A673 (cell line): ENCODE measurements around the gene NAGK.
"Not testable (repeated sequence)": the region's sequence is repeated elsewhere in the genome, so short reads cannot be mapped to it uniquely, and the experiment has no call there.

ENCODE experiments used
- CTCF ChIP-seq: fragments of 300-800, 200-600 bp; sonication (generic); conservative IDR thresholded peaks from 2 replicates; pipeline ENCODE4 v1.5.1; 2017; ENCODE audit warnings: low read depth, mild to moderate bottlenecking, antibody characterized with exemption, low read length, moderate library complexity, mixed read lengths
- EZH2 ChIP-seq: fragments of 200-600 bp; sonication (generic); IDR thresholded peaks from 2 replicates; pipeline ENCODE4 v1.6.1; 2017; ENCODE audit warnings: borderline replicate concordance, low read depth, mild to moderate bottlenecking, mixed read lengths, antibody characterized with exemption, low read length; ENCODE audit not compliant: poor library complexity, severe bottlenecking

- TF ChIP-seq CTCF, EZH2: not testable (repeated sequence)
Measured at GRCh38 chr2:71092491-71093260, 24.2 kb downstream of the NAGK start.
